Measurements from ENCODE around the gene NINJ1. TPM values are rescaled to one million over a fixed set of nuclear protein-coding genes. Genes with fewer than 3 reads are reported as not detected.

NINJ1 gene
- polyA plus RNA-seq, 1 of the 3 experiments (the other 2 are of a cell fraction): 31.7 TPM

GRCh38 chr9:93090091-93090655, 43.9 kb downstream of the NINJ1 start:
- TF ChIP-seq CHD2 (IDR thresholded peaks at IDR 0.05; ENCODE audit: low read length, partially characterized antibody): no peak
- no peak for TF ChIP-seq MXI1 (IDR thresholded peaks at IDR 0.05; ENCODE audit: low read depth, low read length)
- no peak for TF ChIP-seq YY1 (IDR thresholded peaks at IDR 0.05; ENCODE audit: low read depth)
- TF ChIP-seq SMC3 (IDR thresholded peaks at IDR 0.05; ENCODE audit: low read depth, low read length): no peak
- TF ChIP-seq ELF1 (IDR thresholded peaks at IDR 0.05): no peak
- TF ChIP-seq EZH2phosphoT487 (IDR thresholded peaks at IDR 0.05; ENCODE audit: borderline replicate concordance, low read depth): no peak
- no peak for TF ChIP-seq FOSL2 (IDR thresholded peaks at IDR 0.05; ENCODE audit: borderline replicate concordance, low read depth)
- no peak for TF ChIP-seq JUND (IDR thresholded peaks at IDR 0.05)
- TF ChIP-seq PBX3 (IDR thresholded peaks at IDR 0.05): no peak
- Histone ChIP-seq H3K4me2 (no peak overlapping the region), H3K9ac (no peak overlapping the region), H3K9me3 (no peaks in the 10 kb centered on the region), H4K20me1 (ENCODE audit: insufficient read depth) (no peaks in the 10 kb centered on the region), H3K79me2 (ENCODE audit: insufficient read depth) (no peaks in the 10 kb centered on the region), H3K27ac (ENCODE audit: low read depth in 2 of 2, low read length in 1 of 2) (no peak overlapping the region), H3K4me1 (ENCODE audit: control insufficient read depth in 1 of 2, insufficient read depth in 2 of 2, low read depth in 1 of 2, low read length in 1 of 2) (peaks cover 0 to 11% of the 10 kb centered on the region in 2 experiments; a peak in 1 of 4 replicates), H3K36me3 (replicated peaks in 1 of 2; ENCODE audit: control insufficient read depth in 1 of 2, insufficient read depth in 2 of 2, low read length in 1 of 2) (no peaks in the 10 kb centered on the region), H3F3A (replicated peaks; ENCODE audit: insufficient read depth) (peaks cover 12% of the 10 kb centered on the region), H2AFZ (ENCODE audit: low read depth) (no peak overlapping the region), H3K4me3 (ENCODE audit: low read depth in 2 of 2, low read length in 1 of 2) (no peak overlapping the region), H3K9me2 (no peaks in the 10 kb centered on the region), H3K27me3 (ENCODE audit: insufficient read depth) (no peaks in the 10 kb centered on the region)
- ChIA-PET POLR2A (no interaction called here), CTCF (interaction anchor here (1.7 kb wide), 1 partner anchor 8 kb away, joined by 4 read pairs; no protein-coding TSS in a partner anchor)
- no peak for DNase-seq
- WGBS (ENCODE audit: low lambda C conversion rate): 88% methylated on average over 8 of the region's 8 CpGs

GRCh38 chr9:93089481-93089991, 44.5 kb downstream of the NINJ1 start:
- no peaks in the 10 kb centered on the region for H3K9me3 ChIP-seq
- no peaks in the 10 kb centered on the region for H3K27me3 ChIP-seq (ENCODE audit: insufficient read depth)
- H3K27ac ChIP-seq (ENCODE audit: low read depth in 2 of 2, low read length in 1 of 2): no peak overlapping the region
- H2AFZ ChIP-seq (ENCODE audit: low read depth): no peak overlapping the region
- H3K9me2 ChIP-seq: no peaks in the 10 kb centered on the region
- no peaks in the 10 kb centered on the region for H3K36me3 ChIP-seq (replicated peaks in 1 of 2; ENCODE audit: control insufficient read depth in 1 of 2, insufficient read depth in 2 of 2, low read length in 1 of 2)
- H3K4me3 ChIP-seq (ENCODE audit: low read depth in 2 of 2, low read length in 1 of 2): no peak overlapping the region
- no peaks in the 10 kb centered on the region for H3K79me2 ChIP-seq (ENCODE audit: insufficient read depth)
- TF ChIP-seq JUND (IDR thresholded peaks at IDR 0.05) (no peak), CHD2 (IDR thresholded peaks at IDR 0.05; ENCODE audit: low read length, partially characterized antibody) (no peak), RXRA (IDR thresholded peaks at IDR 0.05; ENCODE audit: borderline replicate concordance, low read depth) (no peak)
- H3K9ac ChIP-seq: no peak overlapping the region
- CTCF ChIA-PET: interaction anchor here (1.0 kb wide), 1 partner anchor 215 kb away, joined by 3 read pairs; no protein-coding TSS in a partner anchor
- 63% methylated on average over 10 of the region's 12 CpGs for WGBS (ENCODE audit: low lambda C conversion rate)
- peaks cover 12% of the 10 kb centered on the region for H3F3A ChIP-seq (replicated peaks; ENCODE audit: insufficient read depth)
- no peak overlapping the region for H3K4me2 ChIP-seq
- POLR2A ChIA-PET: no interaction called here
- H3K4me1 ChIP-seq (ENCODE audit: control insufficient read depth in 1 of 2, insufficient read depth in 2 of 2, low read depth in 1 of 2, low read length in 1 of 2): peaks cover 0 to 7% of the 10 kb centered on the region in 2 experiments; a peak in 1 of 4 replicates
- peak; percentile 2 for DNase-seq
- H4K20me1 ChIP-seq (ENCODE audit: insufficient read depth): no peaks in the 10 kb centered on the region

- Histone ChIP-seq H3K79me2 (ENCODE audit: insufficient read depth) (no peaks in the 10 kb centered on the region), H3K4me3 (ENCODE audit: low read depth in 2 of 2, low read length in 1 of 2) (no peak overlapping the region), H3K9ac (no peak overlapping the region), H3K4me1 (ENCODE audit: control insufficient read depth in 1 of 2, insufficient read depth in 2 of 2, low read depth in 1 of 2, low read length in 1 of 2) (peaks cover 0 to 6% of the 10 kb centered on the region in 2 experiments; a peak in 1 of 4 replicates), H3K27me3 (ENCODE audit: insufficient read depth) (no peaks in the 10 kb centered on the region), H2AFZ (ENCODE audit: low read depth) (no peak overlapping the region), H3F3A (replicated peaks; ENCODE audit: insufficient read depth) (peaks cover 12% of the 10 kb centered on the region), H4K20me1 (ENCODE audit: insufficient read depth) (no peaks in the 10 kb centered on the region), H3K9me3 (no peaks in the 10 kb centered on the region), H3K9me2 (no peaks in the 10 kb centered on the region), H3K27ac (ENCODE audit: low read depth in 2 of 2, low read length in 1 of 2) (no peak overlapping the region), H3K4me2 (no peak overlapping the region), H3K36me3 (replicated peaks in 1 of 2; ENCODE audit: control insufficient read depth in 1 of 2, insufficient read depth in 2 of 2, low read length in 1 of 2) (no peaks in the 10 kb centered on the region)
- 68% methylated on average over 5 of the region's 5 CpGs for WGBS (ENCODE audit: low lambda C conversion rate)
- DNase-seq: no peak
- POLR2A ChIA-PET: no interaction called here
- CTCF ChIA-PET: interaction anchor here (1.0 kb wide), 1 partner anchor 216 kb away, joined by 3 read pairs; no protein-coding TSS in a partner anchor
- no peak for TF ChIP-seq SIN3A (IDR thresholded peaks at IDR 0.05; ENCODE audit: borderline replicate concordance, low read depth, low read length)
- no peak for TF ChIP-seq EP300 (IDR thresholded peaks at IDR 0.05; ENCODE audit: borderline replicate concordance in 1 of 2, low read depth in 1 of 2, low read length in 1 of 2)
- TF ChIP-seq MEF2A (IDR thresholded peaks at IDR 0.05; ENCODE audit: borderline replicate concordance, low read depth): no peak
- no peak for TF ChIP-seq USF1 (IDR thresholded peaks at IDR 0.05; ENCODE audit: borderline replicate concordance, low read depth)
- TF ChIP-seq MAX (IDR thresholded peaks at IDR 0.05; ENCODE audit: low read depth): no peak
- no peak for TF ChIP-seq RCOR1 (IDR thresholded peaks at IDR 0.05; ENCODE audit: low read length)
- no peak for TF ChIP-seq TCF12 (IDR thresholded peaks at IDR 0.05)
- no peak for TF ChIP-seq MXI1 (IDR thresholded peaks at IDR 0.05; ENCODE audit: low read depth, low read length)
- TF ChIP-seq POLR2AphosphoS5 (IDR thresholded peaks at IDR 0.05; ENCODE audit: low read depth, low read length): no peak
- TF ChIP-seq PBX3 (IDR thresholded peaks at IDR 0.05): no peak
- TF ChIP-seq GATA2 (CRISPR knock-in tag; IDR thresholded peaks at IDR 0.05): no peak
These were observed 45.0 kb downstream of the NINJ1 start for GRCh38 chr9:93089024-93089423.

Measured in SK-N-SH (cell line).